Cerebellar cortex (tissue), 1 donor: ENCODE measurements around the gene NKAIN2.

Experiments
- DNase-seq: peaks from one replicate; pipeline ENCODE4 v3.0.0-alpha.2; 2015; ENCODE audit warnings: low spot score

The NKAIN2 gene

DNA sequence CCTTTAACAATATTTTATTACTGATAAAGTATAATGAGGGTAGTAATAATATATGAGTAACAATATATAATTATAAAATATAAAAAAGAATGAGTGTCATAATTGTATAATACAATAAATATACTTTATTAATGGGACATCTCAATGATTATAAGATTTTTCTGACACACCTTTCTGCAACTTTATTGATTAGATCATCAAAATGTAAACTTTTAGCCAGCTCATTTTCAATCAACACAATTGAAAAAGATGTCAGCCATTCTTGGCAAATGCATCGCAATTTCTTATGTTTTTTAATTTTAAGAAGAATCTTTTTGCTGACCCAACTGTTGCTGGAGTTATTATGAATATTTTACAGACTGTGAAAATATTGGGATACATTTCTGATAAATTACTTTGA lies 1026.2 kb downstream of the NKAIN2 start:
- no peak for DNase-seq

DNA sequence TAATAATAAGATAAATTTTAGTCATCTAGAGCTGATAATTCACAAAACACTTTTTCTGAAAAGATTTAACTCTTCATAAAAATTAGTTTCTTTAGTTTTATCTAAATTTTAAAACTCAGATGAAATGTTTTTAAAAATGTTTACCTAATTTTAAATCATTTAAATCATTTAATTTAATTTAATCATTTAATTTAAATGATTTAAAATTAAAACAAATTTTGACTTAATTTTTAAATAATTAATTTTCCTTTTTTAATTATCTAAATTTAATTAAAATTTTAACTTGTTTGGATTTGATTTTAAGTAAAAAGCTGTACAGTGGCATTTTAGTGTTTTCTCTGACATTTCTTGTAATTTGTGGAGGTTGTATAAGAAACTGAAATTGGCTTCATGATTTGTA lies 1026.8 kb downstream of the NKAIN2 start:
- no peak for DNase-seq

DNA sequence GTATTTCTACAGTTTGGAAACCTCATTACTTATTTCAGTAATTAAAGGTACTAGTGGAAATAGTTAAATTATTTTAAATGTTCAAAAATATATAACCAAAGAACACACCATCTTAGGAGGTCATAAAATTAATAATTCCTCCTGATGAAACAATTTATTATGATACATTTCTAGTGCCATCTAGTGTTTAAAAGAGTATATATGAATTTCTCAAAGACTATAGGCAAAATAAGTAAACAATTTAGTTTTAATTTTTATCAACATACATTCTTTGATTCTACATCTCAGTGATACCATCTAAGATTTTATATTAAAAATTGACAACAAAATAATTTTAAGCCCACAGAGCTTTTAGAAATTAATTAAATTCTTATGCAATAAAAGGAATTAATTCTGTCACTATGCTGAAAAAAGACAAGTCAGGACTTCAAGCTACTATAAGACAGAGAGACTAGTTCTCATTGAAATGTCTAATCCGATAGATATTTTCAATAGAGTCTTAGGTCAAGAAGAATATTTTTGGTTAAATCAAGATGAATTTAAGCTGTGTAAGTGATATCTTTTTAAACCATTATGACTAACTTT lies 1050.8 kb downstream of the NKAIN2 start:
- DNase-seq, result peak; percentile 34

DNA sequence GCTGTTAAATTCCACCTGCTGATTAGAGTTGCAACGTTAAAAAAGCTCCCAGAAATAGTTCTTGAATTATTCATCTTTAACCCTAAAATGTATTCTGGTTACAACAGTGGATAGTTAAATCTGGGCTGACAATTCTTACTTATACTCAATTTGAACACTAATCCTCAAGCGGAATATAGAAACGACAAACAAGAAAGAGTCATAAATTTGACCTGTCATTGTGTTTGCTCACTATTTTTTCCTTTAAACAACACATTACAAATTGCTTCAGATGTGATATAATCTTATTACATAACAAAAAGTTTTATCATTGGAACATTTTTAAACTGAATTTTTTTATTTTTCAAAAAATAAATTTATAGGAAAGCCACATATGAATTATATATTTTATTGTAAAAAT lies 1054.1 kb downstream of the NKAIN2 start:
- DNase-seq, result no peak

DNA sequence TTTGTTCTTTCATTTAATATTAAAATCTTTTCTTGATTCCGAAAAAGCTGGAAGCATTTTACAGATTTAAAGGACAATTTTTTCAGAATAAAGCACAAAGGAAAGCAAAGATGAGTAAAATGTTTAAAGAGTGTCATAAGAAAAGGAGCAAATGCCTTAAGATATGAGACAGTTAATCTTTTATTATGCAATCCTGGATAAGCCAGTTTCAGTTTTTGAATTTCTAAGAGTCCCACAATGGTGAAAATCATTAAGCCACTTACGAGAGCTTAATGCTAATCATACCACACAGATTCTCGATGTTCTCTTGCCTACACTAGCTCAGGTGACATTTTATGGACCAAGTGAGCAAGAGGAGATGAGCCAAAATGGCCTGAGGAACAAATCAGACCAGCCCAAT lies 1054.9 kb downstream of the NKAIN2 start:
- no peak for DNase-seq

DNA sequence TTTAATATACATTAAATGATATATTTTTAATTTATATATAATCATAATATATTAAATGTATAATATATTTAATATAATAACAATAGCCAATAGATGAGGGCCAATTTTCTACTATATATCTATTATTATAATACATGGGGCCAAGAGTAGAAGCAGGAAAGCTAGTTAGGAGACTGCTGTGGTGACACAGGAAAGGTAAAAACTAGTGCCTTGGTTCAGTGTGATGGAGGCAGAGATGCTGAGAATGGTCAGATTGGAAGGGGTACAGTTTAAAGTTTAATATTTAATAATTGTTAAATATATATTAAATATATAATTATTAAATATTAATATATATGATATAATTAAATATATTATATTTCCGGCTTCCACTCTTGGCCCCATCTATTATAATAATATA lies 1055.7 kb downstream of the NKAIN2 start:
- no peak for DNase-seq

DNA sequence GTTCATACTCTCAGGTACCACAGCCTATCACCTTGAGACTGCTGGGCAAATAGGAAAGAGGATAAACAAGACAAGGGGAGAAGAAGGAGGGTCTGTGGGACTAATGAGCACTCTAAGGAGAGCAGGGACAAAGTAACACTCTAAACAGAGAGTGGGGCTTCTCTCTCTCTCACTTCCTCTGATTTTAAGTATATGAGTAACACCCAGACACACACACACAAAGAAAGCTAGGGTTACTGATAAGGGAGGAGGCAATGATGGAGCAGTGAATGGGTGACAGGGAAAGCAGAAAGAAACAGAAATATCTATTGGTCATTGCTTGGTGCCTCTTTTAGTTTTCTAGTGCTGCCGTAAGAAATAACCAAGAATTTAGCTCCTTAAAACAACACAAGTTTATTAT lies 1062.4 kb downstream of the NKAIN2 start:
- DNase-seq, result no peak

DNA sequence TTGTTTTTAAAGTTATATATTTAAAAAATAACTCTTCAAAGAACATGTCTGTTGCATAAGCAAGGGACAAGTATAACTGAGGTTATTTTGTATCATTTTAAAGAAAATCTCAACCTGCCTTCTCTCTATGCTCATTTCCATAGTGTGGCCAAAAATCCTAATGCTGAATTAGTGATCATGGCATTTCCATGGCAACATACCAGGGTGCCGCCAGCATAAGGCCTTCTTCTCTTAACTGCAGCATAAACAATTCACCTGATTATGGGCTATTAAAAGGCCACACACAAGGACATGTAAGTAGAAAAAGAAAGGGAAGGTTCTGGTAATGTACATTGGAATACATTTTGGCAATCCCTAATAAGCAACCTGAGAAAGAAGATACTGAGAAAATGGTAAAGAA lies 1063.5 kb downstream of the NKAIN2 start:
- DNase-seq, result peak; percentile 54

DNA sequence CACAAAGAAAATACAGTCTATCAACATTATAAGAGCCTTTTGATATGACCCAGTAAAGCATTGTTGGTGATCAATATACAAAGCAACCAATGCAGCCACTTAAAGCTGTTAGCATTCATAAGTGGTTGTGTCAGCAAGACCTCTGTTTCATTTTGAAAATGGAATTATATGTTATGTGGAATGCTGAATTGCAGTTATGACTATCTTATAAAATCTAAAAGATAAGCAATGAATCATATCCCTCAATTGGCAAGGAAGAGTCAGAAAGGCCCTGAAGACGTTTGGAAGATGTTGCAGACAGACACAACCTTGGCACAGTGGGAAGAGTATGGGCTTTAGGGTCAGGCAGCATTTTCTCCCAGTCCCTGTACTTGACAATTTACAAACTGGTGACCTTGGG lies 1064.8 kb downstream of the NKAIN2 start:
- no peak for DNase-seq

DNA sequence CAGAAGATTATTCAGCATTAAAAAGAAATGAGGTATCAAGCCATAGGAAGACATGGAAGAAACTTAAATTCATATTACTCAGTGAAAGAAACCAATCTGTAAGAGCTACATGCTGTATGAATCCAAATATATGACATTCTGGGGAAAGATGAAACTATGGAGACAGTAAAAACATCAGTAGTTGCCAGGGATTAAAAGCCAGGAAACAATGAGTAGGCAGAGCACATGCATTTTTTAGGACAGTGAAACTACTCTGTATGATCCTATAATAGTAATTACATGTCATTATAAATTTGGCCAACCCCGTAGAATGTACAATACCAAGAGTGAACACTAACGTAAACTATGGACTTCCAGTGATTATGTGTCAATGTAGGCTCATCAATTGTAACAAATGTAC lies 1065.8 kb downstream of the NKAIN2 start:
- DNase-seq, result no peak

DNA sequence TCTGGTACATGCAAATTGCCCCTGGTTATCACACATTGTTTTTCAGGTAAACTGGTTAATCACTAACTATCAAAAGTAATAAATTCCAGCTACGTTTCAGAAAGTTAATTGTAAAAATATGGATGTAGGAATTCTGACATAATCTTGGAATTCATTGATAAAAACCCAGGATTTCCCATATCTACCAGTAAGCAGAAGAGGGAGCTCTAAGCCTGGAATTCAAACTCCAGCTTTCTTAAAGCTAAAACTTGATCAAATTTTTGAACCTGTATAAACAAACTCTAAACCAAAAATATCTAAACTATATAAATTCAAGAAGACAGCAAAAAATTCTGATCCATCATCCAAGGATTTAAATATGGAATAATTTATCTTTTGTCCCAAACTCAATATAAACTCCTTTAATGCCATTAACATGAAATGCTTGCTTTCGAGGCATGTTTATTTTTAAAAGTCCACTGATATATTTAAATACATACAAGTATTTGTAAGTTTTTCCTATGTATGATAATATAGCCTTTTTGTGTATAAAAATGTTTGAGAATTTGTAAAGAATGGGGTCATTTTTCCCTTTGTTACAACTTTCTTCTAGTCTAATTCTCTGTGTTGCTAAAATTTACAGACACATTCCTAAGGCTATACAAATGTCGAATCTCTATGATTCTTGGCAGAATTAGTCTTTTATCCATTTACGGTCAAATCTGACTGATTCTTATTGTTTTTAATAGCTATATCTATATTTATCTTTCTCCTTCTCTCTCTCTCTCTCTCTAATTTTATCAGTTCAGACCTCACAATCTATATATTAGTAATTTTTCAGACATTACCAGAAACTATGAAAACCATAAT lies 1067.2 kb downstream of the NKAIN2 start:
- DNase-seq, result peak; percentile 31

DNA sequence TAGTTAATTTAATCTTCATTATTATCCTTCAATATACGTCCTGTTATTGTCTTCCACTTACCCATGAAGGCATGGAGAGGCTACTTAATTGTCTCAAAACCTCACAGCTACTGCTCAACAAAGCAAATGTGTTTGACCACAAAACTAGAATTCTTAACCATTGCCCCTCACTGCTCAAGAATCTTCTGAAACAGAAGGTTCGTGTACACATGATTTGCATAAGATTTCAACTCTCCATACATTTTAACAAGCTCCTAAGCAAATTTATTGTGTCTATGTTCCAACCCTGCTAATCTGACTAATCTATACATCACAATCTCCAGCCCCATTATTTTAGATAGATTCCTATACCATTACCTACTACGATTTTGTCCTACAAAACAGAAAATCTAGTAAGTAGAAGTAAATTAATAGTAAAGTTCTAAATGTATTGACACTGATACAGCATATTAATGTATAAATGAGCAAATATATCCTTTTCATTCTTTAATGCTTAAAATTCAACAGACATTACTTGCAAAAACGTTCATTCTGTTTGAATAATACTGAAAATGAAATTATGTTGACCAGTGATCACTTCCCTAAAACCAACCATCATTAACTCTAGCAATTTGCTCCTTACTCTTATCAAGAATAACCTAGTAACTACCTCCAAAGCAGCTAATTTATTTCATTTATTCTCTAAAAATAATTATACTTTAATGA lies 1068.8 kb downstream of the NKAIN2 start:
- DNase-seq, result no peak

DNA sequence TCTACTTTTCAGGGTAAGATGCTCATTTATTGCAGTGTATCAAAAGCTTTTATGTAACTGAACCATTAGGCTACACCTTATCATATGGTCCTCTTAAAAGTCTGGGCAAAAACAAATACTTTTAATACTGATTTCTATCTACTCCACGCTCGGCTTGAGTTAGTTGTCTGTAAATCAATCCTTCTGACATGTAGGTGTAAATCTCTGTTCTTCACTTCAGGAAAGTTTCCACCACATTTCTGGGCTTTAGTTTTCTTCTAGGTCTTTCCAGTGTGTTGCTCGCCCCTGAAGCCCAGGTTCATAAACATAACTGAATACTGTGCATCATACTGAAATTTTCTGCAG lies 1069.4 kb downstream of the NKAIN2 start:
- no peak for DNase-seq
